GM23338 (cell line): ENCODE results near the gene IGFL3.
A peak's percentile ranks its signal among the peaks of the same experiment; 100 is the strongest.

Experiments used
- CREB1 ChIP-seq: fragments of 250-450 bp; sonication (Bioruptor Pico); IDR thresholded peaks from 2 replicates; pipeline ENCODE4 v1.5.0; 2020; ENCODE audit warnings: low read depth, mild to moderate bottlenecking, moderate library complexity
- EZH2 ChIP-seq: fragments of 200-600 bp; sonication (generic); IDR thresholded peaks from one replicate; pipeline ENCODE4 v1.8.0; 2017; ENCODE audit warnings: antibody characterized with exemption, mild to moderate bottlenecking, low read depth; ENCODE audit not compliant: unreplicated experiment
- EZH2phosphoT487 ChIP-seq: fragments of 200-600 bp; sonication (generic); IDR thresholded peaks from one replicate; pipeline ENCODE4 v1.8.1; 2018; ENCODE audit warnings: antibody characterized with exemption; ENCODE audit not compliant: unreplicated experiment
- JUNB ChIP-seq: IDR thresholded peaks from one replicate; pipeline ENCODE4 v1.6.1; 2016; ENCODE audit warnings: antibody characterized with exemption; ENCODE audit not compliant: unreplicated experiment
- POLR2AphosphoS5 ChIP-seq: IDR thresholded peaks from 2 replicates; pipeline ENCODE4 v1.6.1; 2016; ENCODE audit warnings: antibody characterized with exemption, low read depth
- REST ChIP-seq: IDR thresholded peaks from one replicate; pipeline ENCODE4 v1.6.1; 2018; ENCODE audit warnings: antibody characterized with exemption; ENCODE audit not compliant: unreplicated experiment
- STAT1 ChIP-seq: IDR thresholded peaks from one replicate; pipeline ENCODE4 v1.6.1; 2016; ENCODE audit warnings: antibody characterized with exemption; ENCODE audit not compliant: unreplicated experiment
- ZNF114 ChIP-seq: fragments of 250-450 bp; sonication (Bioruptor Pico); IDR thresholded peaks from 2 replicates; pipeline ENCODE4 v1.5.0; 2020; ENCODE audit warnings: mild to moderate bottlenecking, moderate library complexity
- ZNF331 ChIP-seq: fragments of 250-450 bp; sonication (Bioruptor Pico); IDR thresholded peaks from 2 replicates; pipeline ENCODE4 v1.5.0; 2020; ENCODE audit warnings: low read depth, mild to moderate bottlenecking, moderate library complexity
- TF ChIP-seq, protein P1 (sequence below), 2 experiments: fragments of 200-600 bp in 1 of 2; sonication (generic) in 1 of 2; conservative IDR thresholded peaks; 2 replicates each; pipeline versions ENCODE4 v1.5.1 to v1.6.1; 2016 to 2017; ENCODE audit warnings: antibody characterized with exemption in 2 of 2, low read depth in 2 of 2, mild to moderate bottlenecking in 2 of 2, moderate library complexity in 1 of 2
- TF ChIP-seq, protein P2 (sequence below): IDR thresholded peaks from 2 replicates; pipeline ENCODE4 v1.6.1; 2016; ENCODE audit warnings: antibody characterized with exemption

GRCh38 chr19:46133101-46133627 is 8.7 kb upstream of the IGFL3 start:
- TF ChIP-seq EZH2 (no peak), JUNB (no peak), EZH2phosphoT487 (no peak), POLR2AphosphoS5 (peak; percentile 61), REST (no peak), STAT1 (no peak), ZNF114 (CRISPR knock-in tag) (no peak), ZNF331 (CRISPR knock-in tag) (no peak), CREB1 (CRISPR knock-in tag) (no peak)
- TF ChIP-seq, protein P1, sequence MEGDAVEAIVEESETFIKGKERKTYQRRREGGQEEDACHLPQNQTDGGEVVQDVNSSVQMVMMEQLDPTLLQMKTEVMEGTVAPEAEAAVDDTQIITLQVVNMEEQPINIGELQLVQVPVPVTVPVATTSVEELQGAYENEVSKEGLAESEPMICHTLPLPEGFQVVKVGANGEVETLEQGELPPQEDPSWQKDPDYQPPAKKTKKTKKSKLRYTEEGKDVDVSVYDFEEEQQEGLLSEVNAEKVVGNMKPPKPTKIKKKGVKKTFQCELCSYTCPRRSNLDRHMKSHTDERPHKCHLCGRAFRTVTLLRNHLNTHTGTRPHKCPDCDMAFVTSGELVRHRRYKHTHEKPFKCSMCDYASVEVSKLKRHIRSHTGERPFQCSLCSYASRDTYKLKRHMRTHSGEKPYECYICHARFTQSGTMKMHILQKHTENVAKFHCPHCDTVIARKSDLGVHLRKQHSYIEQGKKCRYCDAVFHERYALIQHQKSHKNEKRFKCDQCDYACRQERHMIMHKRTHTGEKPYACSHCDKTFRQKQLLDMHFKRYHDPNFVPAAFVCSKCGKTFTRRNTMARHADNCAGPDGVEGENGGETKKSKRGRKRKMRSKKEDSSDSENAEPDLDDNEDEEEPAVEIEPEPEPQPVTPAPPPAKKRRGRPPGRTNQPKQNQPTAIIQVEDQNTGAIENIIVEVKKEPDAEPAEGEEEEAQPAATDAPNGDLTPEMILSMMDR (conservative IDR thresholded peaks at IDR 0.05; ENCODE audit: low read depth in 2 of 2), result no peak
- TF ChIP-seq, protein P2, sequence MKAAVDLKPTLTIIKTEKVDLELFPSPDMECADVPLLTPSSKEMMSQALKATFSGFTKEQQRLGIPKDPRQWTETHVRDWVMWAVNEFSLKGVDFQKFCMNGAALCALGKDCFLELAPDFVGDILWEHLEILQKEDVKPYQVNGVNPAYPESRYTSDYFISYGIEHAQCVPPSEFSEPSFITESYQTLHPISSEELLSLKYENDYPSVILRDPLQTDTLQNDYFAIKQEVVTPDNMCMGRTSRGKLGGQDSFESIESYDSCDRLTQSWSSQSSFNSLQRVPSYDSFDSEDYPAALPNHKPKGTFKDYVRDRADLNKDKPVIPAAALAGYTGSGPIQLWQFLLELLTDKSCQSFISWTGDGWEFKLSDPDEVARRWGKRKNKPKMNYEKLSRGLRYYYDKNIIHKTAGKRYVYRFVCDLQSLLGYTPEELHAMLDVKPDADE, result no peak
